Cerebellar cortex (tissue), 1 donor: ENCODE results near the gene SLC6A8.
A peak's percentile ranks its signal among the peaks of the same experiment; 100 is the strongest.

Experiments used
- DNase-seq: peaks from one replicate; pipeline ENCODE4 v3.0.0-alpha.2; 2015; ENCODE audit warnings: low spot score

The SLC6A8 gene

DNA sequence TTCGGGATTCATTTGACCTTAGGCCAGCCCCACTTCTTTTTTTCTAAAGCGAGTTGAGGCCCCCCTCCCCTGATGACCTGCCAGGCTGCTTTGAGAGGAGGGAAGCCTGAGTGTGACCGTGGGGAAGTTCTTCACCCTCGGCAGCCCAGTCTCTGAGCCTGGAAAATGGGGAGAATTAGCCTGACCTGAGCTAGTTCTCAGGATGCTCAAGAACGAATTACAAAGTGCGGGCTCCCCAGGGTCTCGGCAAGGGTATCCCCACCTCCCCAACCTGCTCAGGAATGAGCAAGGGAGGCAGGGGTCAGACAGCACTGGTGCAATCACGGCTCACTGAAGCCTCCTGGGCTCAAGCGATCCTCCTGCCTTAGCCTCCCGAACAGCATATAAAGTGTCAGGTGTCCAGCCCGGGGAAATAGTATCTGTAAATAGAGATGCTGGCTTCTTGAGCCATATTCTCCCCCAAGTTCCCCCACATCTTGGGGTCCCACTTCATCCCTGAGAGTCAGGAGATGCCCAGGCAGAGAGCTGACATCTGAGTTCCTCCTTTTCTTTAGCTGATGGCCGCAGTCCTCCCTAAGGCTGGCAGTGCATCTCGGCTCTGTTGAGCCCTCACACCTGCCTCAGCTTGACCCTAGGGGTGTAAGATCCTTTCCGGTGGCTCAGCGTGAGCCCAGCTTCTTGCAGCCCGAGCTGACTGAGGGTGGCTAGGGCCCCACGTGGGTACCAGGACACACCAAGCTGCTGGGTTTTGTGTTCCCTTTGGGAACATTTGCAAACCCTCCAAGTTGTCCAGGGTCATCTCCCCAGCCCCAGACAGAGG lies 39.2 kb upstream of the SLC6A8 start:
- no peak for DNase-seq

GRCh38 chrX:153649178-153649914 lies 38.4 kb upstream of the SLC6A8 start:
- DNase-seq, result peak; percentile 27

DNA sequence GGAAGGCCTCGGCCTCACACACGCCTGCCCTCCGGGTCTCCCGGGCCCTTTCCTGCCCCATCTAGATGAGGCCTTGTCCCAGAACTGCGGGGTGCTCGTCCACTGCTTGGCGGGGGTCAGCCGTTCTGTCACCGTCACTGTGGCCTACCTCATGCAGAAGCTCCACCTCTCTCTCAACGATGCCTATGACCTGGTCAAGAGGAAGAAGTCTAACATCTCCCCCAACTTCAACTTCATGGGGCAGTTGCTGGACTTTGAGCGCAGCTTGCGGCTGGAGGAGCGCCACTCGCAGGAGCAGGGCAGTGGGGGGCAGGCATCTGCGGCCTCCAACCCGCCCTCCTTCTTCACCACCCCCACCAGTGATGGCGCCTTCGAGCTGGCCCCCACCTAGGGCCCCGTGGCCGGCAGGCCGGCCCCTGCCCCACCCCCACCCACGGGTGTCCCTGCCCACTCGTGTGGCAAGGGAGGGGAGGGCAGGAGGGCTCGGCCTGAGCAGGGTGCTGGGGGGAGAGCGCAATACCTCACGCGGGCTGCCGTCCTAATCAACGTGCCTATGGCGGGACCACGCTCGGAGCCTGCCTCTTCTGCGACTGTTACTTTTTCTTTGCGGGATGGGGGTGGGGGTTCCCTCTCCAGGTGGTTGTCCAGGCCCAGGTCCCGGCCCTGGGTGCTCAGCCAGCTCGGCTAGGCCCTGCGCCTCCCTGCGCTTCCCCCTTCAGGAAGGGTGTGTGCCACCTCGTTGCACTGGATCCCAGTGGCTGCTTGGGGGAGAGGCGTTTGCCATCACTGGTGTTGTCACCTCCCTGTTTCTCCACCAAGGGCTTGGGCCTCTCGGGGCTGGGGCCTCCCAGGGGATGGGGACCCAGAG lies 37.6 kb upstream of the SLC6A8 start:
- DNase-seq, result no peak

DNA sequence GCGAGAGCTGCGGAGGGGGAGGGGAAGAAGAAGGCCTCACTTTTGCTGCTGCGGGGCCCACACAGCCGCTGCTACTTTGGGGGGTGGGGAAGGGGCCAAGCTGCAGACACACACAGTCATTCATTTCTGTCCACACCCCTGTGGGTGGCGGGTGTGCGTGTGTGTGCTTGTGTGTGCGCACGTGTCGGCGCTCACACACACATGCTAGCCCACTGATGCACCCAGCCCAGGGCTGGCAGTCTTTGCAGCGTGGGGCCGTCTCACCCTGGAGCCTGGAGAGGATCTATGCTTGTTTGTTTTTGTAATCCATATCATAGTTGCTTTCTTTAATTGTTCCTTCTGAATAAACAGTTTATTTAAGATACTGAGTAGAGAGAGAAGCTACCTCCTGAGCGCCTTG lies 36.8 kb upstream of the SLC6A8 start:
- DNase-seq, result no peak

DNA sequence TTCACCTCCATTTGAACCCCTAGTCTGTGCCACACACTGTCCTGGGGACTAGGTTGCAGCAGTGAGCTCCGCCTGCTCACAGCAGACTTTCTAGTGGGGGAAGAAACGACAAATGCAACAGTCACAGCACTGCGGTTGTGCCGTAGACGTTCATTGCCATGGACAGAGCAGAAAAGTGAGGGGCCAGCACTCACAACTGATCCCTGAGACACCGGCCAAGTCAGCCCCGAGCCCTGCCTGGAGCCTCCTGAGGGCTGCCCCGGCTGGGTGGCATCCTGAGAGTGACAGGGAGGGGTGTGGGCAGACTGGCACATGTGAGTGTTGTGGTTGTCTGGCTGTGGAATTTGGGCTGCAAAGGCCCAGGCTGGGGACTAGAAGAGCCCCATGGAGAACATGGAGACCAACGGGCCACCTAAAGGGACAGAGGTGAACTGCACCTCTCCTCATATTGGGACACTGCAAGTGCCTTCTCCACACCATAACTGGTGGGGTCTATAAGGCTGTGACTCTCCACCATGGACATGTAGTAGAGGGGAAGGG lies 36.1 kb upstream of the SLC6A8 start:
- no peak for DNase-seq

- no peak for DNase-seq
Observed at GRCh38 chrX:153653556-153653955, 34.2 kb upstream of the SLC6A8 start.

- DNase-seq, result no peak
Observed at GRCh38 chrX:153657161-153657560, 30.6 kb upstream of the SLC6A8 start.

DNA sequence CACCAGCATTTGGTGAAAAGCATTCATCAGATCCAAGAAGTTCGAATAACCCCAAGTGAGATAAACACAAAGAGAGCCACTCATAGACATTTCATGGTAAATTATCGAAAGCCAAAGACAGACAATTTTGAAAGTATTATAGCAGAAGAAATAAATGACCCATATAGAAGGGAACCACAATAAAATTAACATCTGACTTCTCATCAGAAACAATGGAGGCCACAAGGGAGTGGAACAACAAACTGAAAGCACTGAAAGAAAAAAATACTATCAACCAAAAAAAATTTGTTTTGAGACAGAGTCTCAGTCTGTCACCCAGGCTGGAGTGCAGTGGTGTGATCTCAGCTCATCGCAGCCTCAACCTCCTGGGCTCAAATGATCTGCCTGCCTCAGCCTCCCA lies 28.5 kb upstream of the SLC6A8 start:
- no peak for DNase-seq

DNA sequence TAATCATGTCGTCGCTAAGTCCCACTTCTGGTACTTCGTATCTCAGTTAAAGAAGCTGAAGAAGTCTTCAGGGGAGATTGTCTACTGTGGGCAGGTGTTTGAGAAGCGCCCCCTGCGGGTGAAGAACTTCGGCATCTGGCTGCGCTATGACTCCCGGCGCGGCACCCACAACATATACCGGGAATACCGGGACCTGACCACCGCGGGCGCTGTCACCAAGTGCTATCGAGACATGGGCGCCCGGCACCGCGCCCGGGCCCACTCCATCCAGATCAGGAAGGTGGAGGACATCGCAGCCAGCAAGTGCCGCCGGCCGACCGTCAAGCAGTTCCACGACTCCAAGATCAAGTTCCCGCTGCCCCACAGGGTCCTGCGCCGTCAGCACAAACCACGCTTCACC lies 25.5 kb upstream of the SLC6A8 start:
- DNase-seq, result no peak

- DNase-seq, result no peak
Observed at GRCh38 chrX:153665726-153666306, 21.9 kb upstream of the SLC6A8 start.

DNA sequence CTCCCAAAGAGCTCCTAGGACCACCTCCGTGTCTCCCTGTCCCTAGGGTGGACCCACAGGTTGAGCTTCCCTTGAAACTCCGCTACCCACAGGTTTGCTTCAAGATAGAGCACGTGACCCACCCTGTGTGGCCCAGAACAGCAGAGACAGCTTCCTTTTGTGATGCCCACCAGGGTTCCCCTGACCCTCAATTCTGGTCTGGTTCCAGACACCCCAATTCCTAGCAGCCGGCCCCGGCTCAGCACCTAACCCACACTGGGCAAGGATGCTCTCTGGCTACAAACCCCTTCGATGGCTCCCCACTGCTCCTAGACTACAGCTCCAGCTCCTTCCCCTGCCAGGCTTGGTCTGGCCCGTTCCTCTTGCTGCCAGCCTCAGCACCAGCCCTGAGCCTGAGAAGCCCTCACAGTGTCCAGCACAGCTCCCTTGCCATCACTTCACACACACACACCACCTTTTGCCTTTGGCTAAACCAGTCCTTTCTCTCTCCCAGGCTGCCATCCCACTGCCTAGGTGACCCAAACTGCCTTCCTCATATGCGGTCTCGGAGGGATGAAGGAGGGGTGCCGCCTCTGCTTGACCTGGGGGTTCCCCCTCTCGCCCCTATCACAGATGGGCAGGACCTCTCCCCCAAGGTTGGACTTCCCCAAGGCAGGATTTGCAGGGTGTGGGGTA lies 20.3 kb upstream of the SLC6A8 start:
- no peak for DNase-seq

- DNase-seq, result peak; percentile 87
Observed at GRCh38 chrX:153667956-153668396, 19.8 kb upstream of the SLC6A8 start.

DNA sequence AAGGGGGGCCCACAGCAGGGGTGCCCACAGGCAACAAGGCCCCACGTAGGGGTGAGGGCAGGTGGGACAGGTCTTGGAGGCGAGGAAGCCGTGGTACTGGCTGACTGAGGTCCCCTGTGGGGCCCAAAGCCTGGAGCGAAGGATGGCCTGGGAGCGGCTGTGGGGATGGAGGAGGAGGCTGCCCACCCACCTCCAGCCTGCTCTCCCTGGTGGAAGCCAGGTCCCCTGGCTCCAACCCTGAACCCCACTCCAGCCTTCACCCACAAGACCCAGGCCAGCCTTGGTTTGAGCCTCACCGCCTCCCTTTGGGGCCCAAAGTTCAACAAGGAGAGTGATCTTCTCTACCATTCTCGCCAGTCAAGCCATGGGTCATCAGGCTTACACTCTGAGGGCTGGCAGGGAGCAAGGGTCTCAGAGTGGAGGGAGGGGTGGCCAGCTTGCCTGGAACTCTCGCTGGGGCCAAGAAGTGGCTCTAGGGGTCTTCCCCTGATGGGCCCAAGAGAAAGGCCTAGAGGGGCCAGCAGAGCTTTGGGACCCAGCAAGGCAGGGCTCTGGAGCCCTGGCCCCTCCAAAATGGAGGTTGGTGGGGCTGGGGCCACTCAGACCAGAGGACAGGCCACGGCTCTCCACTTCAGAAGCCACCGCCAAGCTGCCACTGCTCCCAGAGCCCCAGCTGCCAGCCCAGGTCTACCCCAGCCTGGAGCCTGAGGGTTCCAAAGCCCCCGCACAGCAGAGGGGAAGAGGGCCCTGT lies 19.1 kb upstream of the SLC6A8 start:
- DNase-seq, result no peak

DNA sequence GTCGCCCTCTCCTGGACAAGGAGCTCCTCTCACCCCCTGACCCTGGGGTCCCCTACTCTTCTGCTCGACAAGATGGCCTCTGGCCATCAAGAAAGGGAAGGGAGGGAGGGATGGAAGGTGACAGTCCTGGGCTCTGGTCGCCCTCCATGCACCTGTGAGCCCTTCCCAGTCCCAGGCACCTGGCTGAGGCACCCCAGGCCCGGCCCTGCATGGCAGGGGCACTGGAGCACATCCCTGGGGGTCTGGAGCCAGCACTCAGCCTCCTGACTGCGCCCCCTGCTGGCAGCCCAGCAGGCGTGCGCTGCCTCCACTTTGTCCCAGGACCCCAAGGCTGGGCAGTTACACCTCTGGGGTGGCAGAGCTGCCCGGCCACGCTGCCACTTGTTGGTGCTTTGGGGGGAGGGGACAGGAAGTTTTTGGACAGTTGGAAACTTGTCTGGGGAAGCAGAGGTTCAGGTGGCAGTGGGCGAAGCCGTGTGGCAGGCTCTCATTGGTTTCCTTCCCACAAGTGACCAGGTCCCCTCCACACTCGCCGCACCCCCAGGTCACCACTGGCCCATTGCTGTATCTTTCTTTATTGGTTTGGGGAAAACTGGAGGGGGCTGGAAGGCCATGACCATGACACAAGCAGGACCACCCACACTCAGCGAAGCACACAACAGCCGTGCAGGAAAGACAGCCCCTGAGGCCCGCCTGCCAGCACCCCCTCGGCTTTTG lies 18.4 kb upstream of the SLC6A8 start:
- DNase-seq, result no peak

DNA sequence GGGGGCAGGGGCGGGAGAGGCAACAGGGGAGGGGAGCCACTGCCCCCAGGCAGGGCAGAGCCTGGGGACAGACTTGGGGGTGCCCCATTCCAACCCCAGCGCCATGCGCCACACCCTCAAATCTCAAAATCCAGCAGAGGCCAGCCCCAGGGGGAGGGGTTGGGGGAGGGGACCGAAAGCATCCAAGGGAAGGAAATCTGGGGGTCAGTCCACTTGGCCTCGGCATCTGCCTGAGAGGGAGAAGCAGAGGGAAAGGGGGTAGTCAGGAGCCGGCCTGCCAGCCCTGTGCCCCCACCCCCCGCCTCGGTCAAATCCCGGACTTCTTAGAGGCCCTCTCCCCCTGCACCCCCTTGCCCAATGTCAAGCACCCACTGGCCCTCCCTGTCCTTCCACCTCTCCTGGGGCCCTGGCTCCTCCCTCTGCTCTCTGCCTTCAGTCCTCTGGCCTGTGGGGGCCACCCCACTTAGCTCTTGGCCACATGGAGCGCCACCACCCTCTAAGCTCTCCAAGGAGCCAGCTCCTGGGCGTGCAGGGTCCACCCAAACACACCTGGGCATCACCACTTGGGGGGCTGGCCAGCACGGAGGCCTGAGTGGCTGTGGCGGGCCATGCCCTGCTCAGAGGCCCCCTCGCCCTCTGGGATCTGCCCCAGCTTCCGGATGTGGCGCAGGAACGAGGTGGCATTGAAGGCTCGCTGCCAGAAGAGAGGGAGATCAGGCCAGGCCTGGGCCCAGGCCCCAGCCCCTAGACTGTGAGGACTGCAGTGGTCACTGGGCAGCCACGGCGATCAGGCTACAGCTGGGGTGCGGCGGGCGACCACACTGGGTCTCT lies 17.6 kb upstream of the SLC6A8 start:
- DNase-seq, result no peak

DNA sequence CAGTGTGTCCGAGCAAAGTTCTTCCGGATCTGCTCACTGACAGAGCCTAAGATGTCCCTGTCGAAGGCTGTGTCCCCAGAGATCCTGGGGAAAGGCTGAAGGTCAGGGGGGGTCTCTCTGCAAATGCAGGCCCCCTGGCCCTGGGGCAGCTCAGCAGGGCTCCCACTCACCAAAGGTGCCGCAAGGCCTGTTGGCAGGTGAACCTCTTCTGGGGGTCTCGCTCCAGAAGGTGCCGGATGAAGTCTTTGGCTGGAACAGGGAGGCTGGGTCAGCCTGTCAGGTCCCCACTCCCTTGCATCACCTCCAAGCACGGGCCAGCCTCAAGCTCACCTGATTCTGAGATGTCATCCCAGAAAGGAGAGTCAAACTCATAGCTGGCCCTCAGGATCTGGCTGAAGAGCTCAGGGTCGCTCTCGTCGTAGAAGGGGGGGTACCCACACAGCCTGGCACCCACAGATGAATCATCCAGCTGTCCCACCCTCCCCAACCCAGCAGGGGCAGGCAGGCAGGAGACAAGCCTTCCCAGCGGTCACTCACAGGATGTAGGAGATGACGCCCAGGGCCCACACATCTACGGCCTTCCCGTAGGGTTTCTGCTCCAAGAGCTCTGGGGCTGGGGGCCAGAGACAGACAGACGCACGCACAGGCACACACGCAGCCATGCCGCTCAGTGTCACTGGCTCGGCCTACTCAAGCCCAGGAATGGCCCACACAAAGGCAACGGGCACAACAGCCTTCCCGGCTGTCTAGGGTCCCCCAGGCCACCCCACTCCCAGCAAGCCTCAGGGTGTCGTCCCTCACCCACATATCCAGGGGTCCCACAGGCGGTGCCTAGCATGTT lies 16.8 kb upstream of the SLC6A8 start:
- no peak for DNase-seq

DNA sequence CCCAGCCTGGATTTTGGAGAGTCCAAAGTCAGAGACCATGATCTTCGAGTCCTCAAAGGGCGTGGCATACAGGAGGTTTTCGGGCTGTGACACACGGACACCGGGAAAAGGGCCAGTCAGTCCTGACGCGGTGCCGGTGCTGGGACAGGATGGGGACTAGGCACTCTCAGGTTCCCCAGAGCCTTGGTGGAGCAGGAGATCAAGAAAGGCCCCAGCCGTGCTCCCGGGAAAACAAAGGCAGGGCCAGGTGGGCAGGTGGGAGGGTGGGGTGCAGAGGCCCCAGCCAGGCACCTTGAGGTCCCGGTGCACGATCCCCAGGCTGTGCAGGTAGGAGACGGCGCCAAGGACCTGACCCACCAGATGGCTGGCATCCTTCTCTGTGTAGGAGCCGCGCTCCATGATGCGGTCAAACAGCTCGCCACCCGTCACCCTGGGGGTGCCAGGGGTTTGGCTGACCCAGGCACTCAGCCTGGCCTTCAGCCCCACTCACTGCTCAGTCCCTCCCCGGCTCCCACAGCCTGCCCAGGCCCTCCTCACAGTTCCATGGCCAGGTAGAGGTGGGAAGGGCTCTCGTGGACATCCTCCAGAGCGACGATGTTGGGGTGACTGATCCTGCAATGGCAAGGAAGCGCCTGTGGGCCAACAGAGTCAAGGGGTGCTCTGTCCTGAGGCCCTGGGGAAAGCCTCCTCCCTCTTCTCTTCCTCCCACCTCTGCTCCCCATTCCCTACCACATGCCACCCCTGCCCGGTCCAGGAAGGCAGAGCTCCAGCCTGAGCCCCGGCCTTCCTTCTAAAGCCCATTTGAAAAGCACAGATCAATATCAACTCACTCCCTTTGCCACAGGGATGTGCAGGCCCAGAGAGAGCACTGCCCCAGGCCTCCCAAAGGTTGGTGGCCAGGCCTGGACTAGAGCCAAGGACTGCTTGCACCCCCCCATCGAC lies 15.9 kb upstream of the SLC6A8 start:
- DNase-seq, result no peak
